Skeletal muscle cell (primary cell): ENCODE results near the gene FCHSD1.
A peak's percentile ranks its signal among the peaks of the same experiment; 100 is the strongest.

Source experiments
- DNase-seq: peaks from one replicate; pipeline ENCODE4 v3.0.0-alpha.2; 2010; ENCODE audit warnings: low read depth
- H3K4me3 ChIP-seq: 2 replicates; pipeline ENCODE4 v1.5.1; 2011; ENCODE audit warnings: low read depth, mild to moderate bottlenecking, control low read depth, low read length, moderate library complexity

Gene FCHSD1

GRCh38 chr5:141675672-141676071 lies 24.5 kb upstream of the FCHSD1 start:
- H3K4me3 ChIP-seq, result no peak overlapping the region
- DNase-seq, result no peak

GRCh38 chr5:141674747-141675146 lies 23.5 kb upstream of the FCHSD1 start:
- H3K4me3 ChIP-seq, result no peak overlapping the region
- no peak for DNase-seq

DNA sequence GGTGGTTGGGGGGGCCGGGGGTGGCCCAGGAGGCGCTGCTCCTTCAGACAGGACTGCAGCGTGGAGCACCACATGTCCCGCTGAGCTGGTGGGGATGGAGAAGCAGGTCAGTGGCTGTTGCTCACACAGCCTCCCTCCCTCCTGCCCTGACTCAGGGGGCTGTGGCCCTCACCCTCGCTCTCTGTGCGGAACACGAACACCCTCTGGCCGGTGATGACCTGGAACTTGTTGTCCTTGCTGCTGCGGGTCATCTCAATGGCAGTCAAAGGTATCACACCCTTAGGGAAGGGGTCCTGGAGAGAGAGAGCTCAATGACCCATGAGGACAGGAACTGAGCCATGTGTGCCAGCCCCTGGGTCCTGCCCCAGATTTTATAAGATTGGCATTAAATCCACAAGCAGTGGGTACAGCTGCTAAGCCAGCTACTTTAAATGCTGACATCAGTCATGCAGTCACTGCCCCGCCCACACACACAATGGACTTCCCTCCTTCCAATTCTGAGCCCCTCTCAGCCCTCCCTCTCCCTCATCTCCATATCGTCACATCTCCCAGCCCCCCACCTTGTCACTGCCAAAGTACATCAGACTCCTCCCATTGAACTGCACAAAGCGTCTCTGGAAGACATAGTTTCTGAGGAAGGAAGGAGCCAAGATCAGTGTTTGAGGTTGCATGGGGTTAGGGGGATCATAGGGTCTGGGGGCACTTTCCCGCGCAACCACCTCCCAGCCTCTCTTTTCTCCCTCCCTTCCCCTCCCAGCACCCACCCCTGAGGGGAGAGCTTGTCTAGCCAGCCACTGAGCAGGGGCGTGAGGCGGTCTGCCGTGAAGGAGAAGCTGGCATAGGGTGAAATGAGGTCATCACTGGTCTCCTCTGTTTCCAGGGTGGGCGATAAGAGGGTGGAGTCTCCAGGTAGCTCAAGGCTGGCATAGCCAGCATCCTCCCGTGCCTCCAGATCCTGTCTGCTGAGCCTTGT lies 21.9 kb upstream of the FCHSD1 start:
- no peak for DNase-seq
- no peak overlapping the region for H3K4me3 ChIP-seq

GRCh38 chr5:141672071-141672840 lies 21.0 kb upstream of the FCHSD1 start:
- no peak for DNase-seq
- H3K4me3 ChIP-seq, result no peak overlapping the region

- DNase-seq, result no peak
These were observed 18.3 kb upstream of the FCHSD1 start for GRCh38 chr5:141669520-141669919.

DNA sequence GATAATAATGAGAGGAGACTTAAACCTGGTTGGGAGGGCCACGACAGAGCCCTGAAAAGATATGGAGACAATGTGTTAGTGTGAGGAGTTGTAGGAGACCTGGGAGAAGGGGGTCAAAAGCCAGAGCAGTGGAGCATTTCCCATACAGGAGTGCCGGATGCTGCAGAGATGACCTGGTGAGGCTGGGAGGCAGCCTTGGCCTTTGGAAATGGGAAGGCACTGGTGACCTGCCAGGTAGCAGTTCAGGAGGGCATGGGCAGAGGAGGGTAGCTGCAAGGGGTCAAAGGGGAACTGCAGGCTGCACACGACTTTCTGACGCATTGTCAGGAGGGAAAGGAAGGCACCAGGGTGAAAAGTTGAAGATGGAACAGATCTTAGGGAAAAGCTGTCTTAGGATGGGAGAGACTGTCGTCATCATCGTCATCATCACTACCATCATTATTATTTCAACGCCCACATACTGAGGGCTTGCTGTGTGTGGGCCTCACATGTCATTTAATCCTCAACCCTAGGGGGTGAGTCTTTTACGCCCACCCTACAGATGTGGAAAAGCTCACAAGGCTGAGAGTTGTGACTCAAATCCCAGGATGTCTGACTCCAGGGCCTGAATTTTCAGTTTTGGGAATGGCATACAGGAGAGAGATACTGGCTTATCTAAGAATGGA lies 17.5 kb upstream of the FCHSD1 start:
- no peak for DNase-seq
- H3K4me3 ChIP-seq, result no peak overlapping the region

More at GRCh38 chr5:141669520-141669919, 18.3 kb upstream of the FCHSD1 start:
- H3K4me3 ChIP-seq, result no peak overlapping the region

DNA sequence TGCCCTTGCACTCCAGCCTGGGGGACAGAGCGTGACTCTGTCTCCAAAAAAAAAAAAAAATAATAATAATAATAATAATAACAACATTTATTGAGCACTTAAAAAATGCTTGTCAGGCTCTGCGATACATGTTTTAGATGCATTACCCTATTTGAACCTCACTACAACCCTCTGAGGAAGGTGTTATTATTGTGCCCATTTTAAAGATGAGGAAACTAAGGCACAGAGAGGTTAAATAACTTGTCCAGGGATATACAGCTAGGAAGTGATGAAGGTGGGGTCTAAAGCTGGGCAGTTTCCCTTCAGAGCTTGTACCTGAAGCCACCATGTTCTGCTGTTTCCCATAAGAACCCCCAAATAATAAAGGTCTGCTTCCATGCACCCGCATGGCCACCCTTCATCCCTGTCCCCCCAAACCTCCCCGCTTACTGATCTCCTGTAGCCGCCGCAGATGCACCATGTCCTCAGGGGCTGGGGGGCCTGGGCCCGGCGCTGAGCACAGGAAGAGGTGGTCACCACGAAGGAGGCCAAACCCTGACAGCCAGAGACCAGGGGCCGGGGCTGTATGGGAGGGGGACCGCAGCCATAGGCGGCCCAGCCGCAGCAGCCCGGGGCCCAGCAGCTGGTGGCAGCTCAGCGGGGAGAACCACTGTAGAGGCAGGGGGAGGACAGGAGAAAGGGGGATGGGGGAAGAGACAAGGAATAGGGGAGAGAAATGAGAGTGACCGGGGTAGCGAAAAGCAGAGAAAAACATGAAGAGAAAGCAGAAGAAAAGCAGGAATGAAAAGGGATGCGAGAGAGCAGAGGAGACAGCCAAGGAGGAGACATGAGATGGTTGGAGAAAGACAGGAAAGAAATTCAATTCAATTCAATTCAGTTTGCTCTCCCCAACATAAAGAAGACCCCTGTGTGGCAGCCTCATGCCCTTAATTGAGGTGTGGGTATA lies 15.1 kb upstream of the FCHSD1 start:
- no peak overlapping the region for H3K4me3 ChIP-seq
- no peak for DNase-seq

GRCh38 chr5:141664733-141665461 lies 13.7 kb upstream of the FCHSD1 start:
- no peak overlapping the region for H3K4me3 ChIP-seq
- DNase-seq, result no peak

GRCh38 chr5:141663506-141663905 lies 12.3 kb upstream of the FCHSD1 start:
- no peak overlapping the region for H3K4me3 ChIP-seq
- no peak for DNase-seq

GRCh38 chr5:141662028-141662427 lies 10.8 kb upstream of the FCHSD1 start:
- no peak for DNase-seq
- no peak overlapping the region for H3K4me3 ChIP-seq

DNA sequence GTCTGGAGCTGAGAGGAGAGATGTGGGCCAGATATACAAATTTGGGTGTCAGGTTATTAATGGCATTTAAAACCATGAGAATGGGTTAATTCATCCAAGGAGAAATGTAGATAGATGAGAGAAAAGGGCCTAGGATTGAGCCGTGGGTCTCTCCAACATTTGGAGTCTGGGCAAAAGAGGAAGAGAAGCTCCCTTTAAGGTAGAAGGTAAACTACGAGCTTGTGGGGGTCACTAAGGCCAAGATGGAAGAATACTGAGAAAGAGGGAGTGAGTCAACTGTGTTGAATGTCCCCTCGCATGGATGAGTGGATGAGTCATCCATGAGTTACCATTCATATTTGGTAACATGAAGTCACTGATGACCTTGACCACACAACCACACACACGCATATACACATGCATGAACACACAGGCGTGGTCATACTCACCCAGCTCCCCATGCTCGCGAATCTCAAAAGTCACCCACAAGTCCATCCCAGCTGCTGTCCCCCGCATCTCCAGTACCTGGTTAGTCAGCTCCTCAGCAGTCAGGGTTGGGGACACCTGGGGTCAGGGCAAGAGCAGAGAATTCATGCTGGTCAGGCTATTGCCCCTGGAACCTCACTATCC lies 6.8 kb upstream of the FCHSD1 start:
- no peak overlapping the region for H3K4me3 ChIP-seq
- DNase-seq, result peak; percentile 93

DNA sequence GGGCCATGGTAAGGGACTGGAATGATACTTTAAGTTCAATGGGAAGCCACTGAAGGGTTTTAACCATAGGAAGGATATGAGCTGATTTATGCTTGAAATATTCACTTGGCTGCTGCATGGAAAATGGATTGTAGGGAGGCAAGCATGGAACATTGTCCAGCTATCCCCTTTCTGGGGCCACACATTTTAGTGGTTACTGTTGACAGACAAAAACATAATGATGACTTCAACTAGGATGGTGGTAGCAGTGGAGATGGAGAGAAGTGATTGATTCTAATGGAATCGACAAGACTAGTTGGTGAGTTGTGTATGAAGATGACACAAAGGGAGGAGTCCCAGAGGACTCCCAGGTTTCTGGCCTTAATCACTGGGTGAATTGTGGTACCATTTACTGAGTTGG lies 6.2 kb upstream of the FCHSD1 start:
- H3K4me3 ChIP-seq, result no peak overlapping the region
- no peak for DNase-seq

- H3K4me3 ChIP-seq, result no peak overlapping the region
- no peak for DNase-seq
These were observed 5.2 kb upstream of the FCHSD1 start for GRCh38 chr5:141656396-141656795.

DNA sequence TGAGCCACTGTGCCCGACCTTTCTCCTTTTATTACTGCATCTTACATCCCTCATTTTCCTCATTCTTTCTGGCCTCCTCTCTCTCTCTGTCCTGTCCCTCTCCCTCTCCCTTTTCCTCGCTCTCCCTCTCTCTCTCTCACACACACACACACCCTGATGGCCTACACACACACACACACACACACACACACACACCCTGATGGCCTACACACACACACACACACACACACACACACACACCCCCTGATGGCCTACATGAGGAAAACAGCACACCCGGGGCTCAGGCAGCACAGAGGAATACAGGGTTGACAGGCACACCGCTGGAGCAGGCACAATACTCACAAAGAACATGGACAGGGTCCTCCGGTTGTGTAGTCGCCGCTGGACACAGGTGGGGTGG lies 3.8 kb upstream of the FCHSD1 start:
- H3K4me3 ChIP-seq, result no peak overlapping the region
- no peak for DNase-seq

GRCh38 chr5:141654298-141654697 lies 3.1 kb upstream of the FCHSD1 start:
- DNase-seq, result peak; percentile 64

DNA sequence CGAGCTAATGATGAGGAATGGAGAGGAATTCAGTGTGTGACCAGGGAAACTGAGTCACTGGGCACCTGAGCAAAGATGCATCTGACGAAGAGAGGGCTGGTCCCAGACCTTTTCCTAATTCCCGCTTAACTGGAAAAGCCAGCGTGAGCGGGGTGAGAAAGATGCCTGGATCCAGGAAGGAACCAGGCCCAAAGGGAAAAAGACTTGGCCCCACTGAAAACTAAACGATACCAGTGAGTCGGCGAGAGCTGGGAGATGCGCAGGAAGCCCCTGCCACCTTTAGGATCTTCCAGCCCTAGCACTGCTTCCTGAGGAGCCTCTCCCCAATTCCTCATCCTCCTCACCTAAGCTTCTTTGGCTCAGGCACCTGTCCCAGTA lies 499 bp upstream of the FCHSD1 start:
- H3K4me3 ChIP-seq, result peak overlapping the region; percentile 74
- DNase-seq, result no peak

More at GRCh38 chr5:141654298-141654697, 3.1 kb upstream of the FCHSD1 start:
- no peak overlapping the region for H3K4me3 ChIP-seq

DNA sequence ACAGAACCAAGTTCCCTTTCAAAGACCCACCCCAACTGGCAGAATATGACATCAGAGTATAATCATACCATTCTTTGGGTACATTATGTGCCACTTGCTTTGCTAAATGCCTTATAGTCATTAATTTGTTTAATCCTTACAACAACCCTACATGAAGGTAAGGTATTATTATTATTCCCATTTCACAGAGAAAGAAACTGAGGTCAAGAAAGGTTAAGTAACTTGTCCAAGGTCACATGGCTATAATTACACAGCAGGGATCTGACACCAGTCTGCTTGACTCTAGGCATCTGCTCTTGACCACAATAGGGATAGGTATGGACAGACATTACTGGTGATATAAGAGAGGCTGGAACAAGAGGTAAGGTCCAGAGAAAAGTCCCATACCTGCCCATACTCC lies 1.2 kb downstream of the FCHSD1 start:
- DNase-seq, result no peak
- H3K4me3 ChIP-seq, result no peak overlapping the region
